K562 (cell line): ENCODE data around the gene SETD1B. TPM values are rescaled to one million over a fixed set of nuclear protein-coding genes. Genes with fewer than 3 reads are reported as not detected.

Experiments
- BMI1 ChIP-seq: fragments of 150-350 bp; IDR thresholded peaks from 2 replicates; pipeline ENCODE4 v1.6.1; 2014; ENCODE audit warnings: low read length
- ETV6 ChIP-seq, 3 experiments: fragments of 150-350 bp in 1 of 3; sonication (generic) in 1 of 3; formaldehyde crosslinking in 1 of 3; IDR thresholded peaks; 2 replicates each; pipeline versions ENCODE4 v1.6.1 to v1.8.0; 2014 to 2022; ENCODE audit warnings: borderline replicate concordance in 2 of 3, low read depth in 2 of 3, antibody characterized with exemption in 1 of 3, low read length in 1 of 3, mild to moderate bottlenecking in 1 of 3, missing genetic modification reagents in 1 of 3
- GATA2 ChIP-seq: sonication (generic); formaldehyde crosslinking; IDR thresholded peaks from 2 replicates; pipeline ENCODE4 v1.4.0; 2020; ENCODE audit warnings: mild to moderate bottlenecking, missing genetic modification reagents
- GATAD2A ChIP-seq: fragments of 450-650 bp; IDR thresholded peaks from 2 replicates; pipeline ENCODE4 v1.6.1; 2017
- HIVEP1 ChIP-seq: fragments of 250-450 bp; sonication (Bioruptor Pico); IDR thresholded peaks from 2 replicates; pipeline ENCODE4 v1.4.0; 2020; ENCODE audit warnings: mild to moderate bottlenecking
- LEF1 ChIP-seq: fragments of 450-650 bp; IDR thresholded peaks from 2 replicates; pipeline ENCODE4 v1.6.1; 2016; ENCODE audit warnings: mild to moderate bottlenecking
- NCOA6 ChIP-seq: fragments of 450-650 bp; IDR thresholded peaks from 2 replicates; pipeline ENCODE4 v1.6.1; 2017; ENCODE audit warnings: mild to moderate bottlenecking
- POLR2AphosphoS5 ChIP-seq: IDR thresholded peaks from 2 replicates; pipeline ENCODE4 v1.6.1; 2011; ENCODE audit warnings: mild to moderate bottlenecking, low read depth, low read length, moderate library complexity; ENCODE audit not compliant: control insufficient read depth, insufficient read depth
- PURB ChIP-seq: sonication (generic); formaldehyde crosslinking; IDR thresholded peaks from 2 replicates; pipeline ENCODE4 v1.9.0; 2021; ENCODE audit warnings: low read depth, mild to moderate bottlenecking, missing genetic modification reagents
- RBM25 ChIP-seq: fragments of 200-400 bp; formaldehyde crosslinking; IDR thresholded peaks from 2 replicates; pipeline ENCODE4 v1.6.1; 2018; ENCODE audit warnings: low read length, low read depth, moderate library complexity; ENCODE audit not compliant: severe bottlenecking
- TGIF2 ChIP-seq: sonication (generic); formaldehyde crosslinking; IDR thresholded peaks from 2 replicates; pipeline ENCODE4 v1.8.1; 2022; ENCODE audit warnings: mild to moderate bottlenecking, missing genetic modification reagents, moderate library complexity
- ZNF124 ChIP-seq: sonication (generic); formaldehyde crosslinking; IDR thresholded peaks from 2 replicates; pipeline ENCODE4 v1.8.1; 2022; ENCODE audit warnings: missing genetic modification reagents
- polyA plus RNA-seq, 8 experiments: library from polyadenylated mRNA; depleted of rRNA in 4 of 8; stranded (reverse) in 5 of 8; unstranded in 3 of 8; fragments of >200 nt; fragmentation: Nextera tagmentation in 2 of 8; fragmentation: Illumina TruSeq in 1 of 8; extraction: Ambion mirVana in 2 of 8; extraction: Trizol in 1 of 8; gene quantifications; 2 replicates each; pipeline versions ENCODE4 v1.2.1 to v1.2.3, GENCODE V29; 2011 to 2014; ENCODE audit warnings: inconsistent platforms in 1 of 8, missing spikeins in 1 of 8
- total RNA-seq, 7 experiments: library from RNA; depleted of rRNA in 6 of 7; stranded (reverse); fragments of >200 nt in 6 of 7; fragmentation: Illumina TruSeq in 2 of 7; extraction: Trizol in 2 of 7; gene quantifications; 2 replicates each; pipeline versions ENCODE4 v1.2.1 to v1.2.3, GENCODE V29; 2011 to 2021; ENCODE audit warnings: low replicate concordance in 1 of 7
- TF ChIP-seq, protein P1 (sequence below), 2 experiments: fragments of 450-650 bp in 1 of 2; IDR thresholded peaks; 2 replicates each; pipeline ENCODE4 v1.6.1; 2011 to 2017; ENCODE audit warnings: low read depth in 2 of 2, antibody characterized with exemption in 1 of 2, borderline replicate concordance in 1 of 2, low read length in 1 of 2, mild to moderate bottlenecking in 1 of 2, mixed read lengths in 1 of 2; ENCODE audit not compliant: control insufficient read depth in 1 of 2
- TF ChIP-seq, protein P2 (sequence below): fragments of 450-650 bp; formaldehyde crosslinking; IDR thresholded peaks from 2 replicates; pipeline ENCODE4 v1.4.0; 2020; ENCODE audit warnings: mild to moderate bottlenecking, moderate library complexity
- TF ChIP-seq, protein P3 (sequence below): IDR thresholded peaks from 3 replicates; pipeline ENCODE4 v1.6.1; 2011; ENCODE audit warnings: borderline replicate concordance, mild to moderate bottlenecking; ENCODE audit not compliant: insufficient read length, insufficient read depth
- TF ChIP-seq, protein P4 (sequence below): fragments of 200-800 bp; sonication (Bioruptor generic); IDR thresholded peaks from 2 replicates; pipeline ENCODE4 v1.6.1; 2017; ENCODE audit warnings: missing genetic modification characterization, missing compliant biosample characterization
- TF ChIP-seq, protein P5 (sequence below): fragments of 250-450 bp; sonication (Bioruptor Pico); IDR thresholded peaks from 2 replicates; pipeline ENCODE4 v1.8.0; 2022; ENCODE audit warnings: moderate library complexity, mild to moderate bottlenecking, inconsistent platforms

Gene SETD1B
- total and polyA plus RNA-seq, 9 of the 15 experiments (the other 6 are each of a cell fraction or from before 2014, with no cell fraction given), result 0.48 to 26.6 (median 2.3) TPM

DNA sequence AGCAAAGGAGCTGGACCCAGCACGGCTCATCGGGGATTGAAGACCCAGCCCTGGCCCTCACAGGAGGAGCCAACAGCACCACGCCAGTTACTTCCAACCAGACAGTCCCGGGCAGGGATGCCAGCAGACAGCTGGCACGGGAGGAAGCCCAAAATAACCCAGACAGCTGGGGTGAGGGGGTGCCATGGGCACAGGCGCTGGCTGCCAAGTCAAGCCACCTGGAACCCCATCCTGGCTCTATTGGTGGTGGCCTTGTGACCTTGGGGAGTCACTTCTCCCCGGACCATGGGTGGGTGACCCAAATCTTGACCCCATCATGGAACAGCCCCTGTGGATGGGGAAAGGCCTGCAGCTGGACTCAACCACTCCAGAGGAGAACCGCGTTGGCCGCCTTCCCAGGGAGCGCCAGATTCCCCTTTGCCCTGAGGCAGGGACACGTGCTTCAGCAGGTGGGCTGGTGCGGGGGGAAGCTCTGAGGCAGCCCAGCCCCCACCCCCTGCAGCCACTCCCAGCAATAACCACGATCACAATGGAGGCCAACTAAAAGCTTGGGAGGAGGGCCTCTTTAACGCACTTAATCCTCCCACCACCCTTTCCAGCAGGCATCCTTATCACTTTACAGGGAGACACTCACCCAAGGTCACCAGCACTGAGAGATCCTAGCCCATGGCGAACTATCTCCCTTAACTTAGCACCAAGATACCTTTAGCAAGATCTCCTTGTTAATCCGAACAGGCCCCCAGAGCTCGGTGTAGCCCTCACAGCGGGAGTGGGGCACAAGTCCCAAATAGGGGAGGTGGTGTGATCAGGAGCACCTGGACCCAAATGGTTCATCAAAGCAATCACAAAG, 5.6 kb upstream of the SETD1B start (continued):
- no peak for TF ChIP-seq ZNF124 (CRISPR knock-in tag)
- no peak for TF ChIP-seq ETV6 (IDR thresholded peaks at IDR 0.05; ENCODE audit: borderline replicate concordance in 1 of 2, low read depth in 2 of 2, low read length in 1 of 2)
- TF ChIP-seq ETV6 (CRISPR knock-in tag; IDR thresholded peaks at IDR 0.05; ENCODE audit: borderline replicate concordance), result no peak
- TF ChIP-seq, protein P1, sequence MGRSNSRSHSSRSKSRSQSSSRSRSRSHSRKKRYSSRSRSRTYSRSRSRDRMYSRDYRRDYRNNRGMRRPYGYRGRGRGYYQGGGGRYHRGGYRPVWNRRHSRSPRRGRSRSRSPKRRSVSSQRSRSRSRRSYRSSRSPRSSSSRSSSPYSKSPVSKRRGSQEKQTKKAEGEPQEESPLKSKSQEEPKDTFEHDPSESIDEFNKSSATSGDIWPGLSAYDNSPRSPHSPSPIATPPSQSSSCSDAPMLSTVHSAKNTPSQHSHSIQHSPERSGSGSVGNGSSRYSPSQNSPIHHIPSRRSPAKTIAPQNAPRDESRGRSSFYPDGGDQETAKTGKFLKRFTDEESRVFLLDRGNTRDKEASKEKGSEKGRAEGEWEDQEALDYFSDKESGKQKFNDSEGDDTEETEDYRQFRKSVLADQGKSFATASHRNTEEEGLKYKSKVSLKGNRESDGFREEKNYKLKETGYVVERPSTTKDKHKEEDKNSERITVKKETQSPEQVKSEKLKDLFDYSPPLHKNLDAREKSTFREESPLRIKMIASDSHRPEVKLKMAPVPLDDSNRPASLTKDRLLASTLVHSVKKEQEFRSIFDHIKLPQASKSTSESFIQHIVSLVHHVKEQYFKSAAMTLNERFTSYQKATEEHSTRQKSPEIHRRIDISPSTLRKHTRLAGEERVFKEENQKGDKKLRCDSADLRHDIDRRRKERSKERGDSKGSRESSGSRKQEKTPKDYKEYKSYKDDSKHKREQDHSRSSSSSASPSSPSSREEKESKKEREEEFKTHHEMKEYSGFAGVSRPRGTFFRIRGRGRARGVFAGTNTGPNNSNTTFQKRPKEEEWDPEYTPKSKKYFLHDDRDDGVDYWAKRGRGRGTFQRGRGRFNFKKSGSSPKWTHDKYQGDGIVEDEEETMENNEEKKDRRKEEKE (IDR thresholded peaks at IDR 0.05; ENCODE audit: borderline replicate concordance in 1 of 2, control insufficient read depth in 1 of 2, low read depth in 2 of 2, low read length in 1 of 2), result 0 out of 4 replicates have a peak, but pooled peaks of 1 of the 2 experiments have one; percentile 15
- TF ChIP-seq POLR2AphosphoS5, result 0 out of 2 replicates have a peak, but pooled peaks have one; percentile 31
- TF ChIP-seq, protein P2, sequence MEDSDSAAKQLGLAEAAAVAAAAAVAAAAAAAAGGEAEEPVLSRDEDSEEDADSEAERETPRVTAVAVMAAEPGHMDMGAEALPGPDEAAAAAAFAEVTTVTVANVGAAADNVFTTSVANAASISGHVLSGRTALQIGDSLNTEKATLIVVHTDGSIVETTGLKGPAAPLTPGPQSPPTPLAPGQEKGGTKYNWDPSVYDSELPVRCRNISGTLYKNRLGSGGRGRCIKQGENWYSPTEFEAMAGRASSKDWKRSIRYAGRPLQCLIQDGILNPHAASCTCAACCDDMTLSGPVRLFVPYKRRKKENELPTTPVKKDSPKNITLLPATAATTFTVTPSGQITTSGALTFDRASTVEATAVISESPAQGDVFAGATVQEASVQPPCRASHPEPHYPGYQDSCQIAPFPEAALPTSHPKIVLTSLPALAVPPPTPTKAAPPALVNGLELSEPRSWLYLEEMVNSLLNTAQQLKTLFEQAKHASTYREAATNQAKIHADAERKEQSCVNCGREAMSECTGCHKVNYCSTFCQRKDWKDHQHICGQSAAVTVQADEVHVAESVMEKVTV, result no peak
- TF ChIP-seq, protein P3, sequence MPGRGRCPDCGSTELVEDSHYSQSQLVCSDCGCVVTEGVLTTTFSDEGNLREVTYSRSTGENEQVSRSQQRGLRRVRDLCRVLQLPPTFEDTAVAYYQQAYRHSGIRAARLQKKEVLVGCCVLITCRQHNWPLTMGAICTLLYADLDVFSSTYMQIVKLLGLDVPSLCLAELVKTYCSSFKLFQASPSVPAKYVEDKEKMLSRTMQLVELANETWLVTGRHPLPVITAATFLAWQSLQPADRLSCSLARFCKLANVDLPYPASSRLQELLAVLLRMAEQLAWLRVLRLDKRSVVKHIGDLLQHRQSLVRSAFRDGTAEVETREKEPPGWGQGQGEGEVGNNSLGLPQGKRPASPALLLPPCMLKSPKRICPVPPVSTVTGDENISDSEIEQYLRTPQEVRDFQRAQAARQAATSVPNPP, result no peak
- no peak for TF ChIP-seq HIVEP1 (CRISPR knock-in tag)
- no peak for TF ChIP-seq BMI1
- TF ChIP-seq LEF1, result peak; percentile 48; the same call in 1 of the 2 replicates
- TF ChIP-seq GATAD2A, result no peak; the same call in 1 of the 2 replicates
- TF ChIP-seq, protein P4, sequence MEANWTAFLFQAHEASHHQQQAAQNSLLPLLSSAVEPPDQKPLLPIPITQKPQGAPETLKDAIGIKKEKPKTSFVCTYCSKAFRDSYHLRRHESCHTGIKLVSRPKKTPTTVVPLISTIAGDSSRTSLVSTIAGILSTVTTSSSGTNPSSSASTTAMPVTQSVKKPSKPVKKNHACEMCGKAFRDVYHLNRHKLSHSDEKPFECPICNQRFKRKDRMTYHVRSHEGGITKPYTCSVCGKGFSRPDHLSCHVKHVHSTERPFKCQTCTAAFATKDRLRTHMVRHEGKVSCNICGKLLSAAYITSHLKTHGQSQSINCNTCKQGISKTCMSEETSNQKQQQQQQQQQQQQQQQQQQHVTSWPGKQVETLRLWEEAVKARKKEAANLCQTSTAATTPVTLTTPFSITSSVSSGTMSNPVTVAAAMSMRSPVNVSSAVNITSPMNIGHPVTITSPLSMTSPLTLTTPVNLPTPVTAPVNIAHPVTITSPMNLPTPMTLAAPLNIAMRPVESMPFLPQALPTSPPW (CRISPR knock-in tag), result peak; percentile 60; the same call in 1 of the 2 replicates
- no peak for TF ChIP-seq RBM25
- no peak for TF ChIP-seq GATA2 (CRISPR knock-in tag)
- no peak for TF ChIP-seq PURB
- TF ChIP-seq TGIF2 (CRISPR knock-in tag), result no peak
- TF ChIP-seq, protein P5, sequence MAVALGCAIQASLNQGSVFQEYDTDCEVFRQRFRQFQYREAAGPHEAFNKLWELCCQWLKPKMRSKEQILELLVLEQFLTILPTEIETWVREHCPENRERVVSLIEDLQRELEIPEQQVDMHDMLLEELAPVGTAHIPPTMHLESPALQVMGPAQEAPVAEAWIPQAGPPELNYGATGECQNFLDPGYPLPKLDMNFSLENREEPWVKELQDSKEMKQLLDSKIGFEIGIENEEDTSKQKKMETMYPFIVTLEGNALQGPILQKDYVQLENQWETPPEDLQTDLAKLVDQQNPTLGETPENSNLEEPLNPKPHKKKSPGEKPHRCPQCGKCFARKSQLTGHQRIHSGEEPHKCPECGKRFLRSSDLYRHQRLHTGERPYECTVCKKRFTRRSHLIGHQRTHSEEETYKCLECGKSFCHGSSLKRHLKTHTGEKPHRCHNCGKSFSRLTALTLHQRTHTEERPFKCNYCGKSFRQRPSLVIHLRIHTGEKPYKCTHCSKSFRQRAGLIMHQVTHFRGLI (CRISPR knock-in tag), result no peak
- TF ChIP-seq NCOA6, result no peak
